HEK293T (cell line): Measurements from ENCODE around the gene ARHGAP42.

Experiments
- ARNT ChIP-seq: fragments of 450-650 bp; IDR thresholded peaks from 2 replicates; pipeline ENCODE4 v1.6.1; 2017; ENCODE audit warnings: mild to moderate bottlenecking
- BHLHE40 ChIP-seq: fragments of 450-650 bp; IDR thresholded peaks from 2 replicates; pipeline ENCODE4 v1.6.1; 2016; ENCODE audit warnings: mild to moderate bottlenecking, moderate library complexity, borderline replicate concordance
- ELF4 ChIP-seq: fragments of 450-650 bp; IDR thresholded peaks from 2 replicates; pipeline ENCODE4 v1.6.1; 2017; ENCODE audit warnings: antibody characterized with exemption
- FOXM1 ChIP-seq: fragments of 450-650 bp; IDR thresholded peaks from 2 replicates; pipeline ENCODE4 v1.6.1; 2017; ENCODE audit warnings: mild to moderate bottlenecking, borderline replicate concordance
- HDGF ChIP-seq: fragments of 450-650 bp; IDR thresholded peaks from 2 replicates; pipeline ENCODE4 v1.6.1; 2017; ENCODE audit warnings: antibody characterized with exemption, borderline replicate concordance
- SP1 ChIP-seq: fragments of 450-650 bp; IDR thresholded peaks from 2 replicates; pipeline ENCODE4 v1.6.1; 2017
- SUZ12 ChIP-seq: fragments of 450-650 bp; IDR thresholded peaks from 2 replicates; pipeline ENCODE4 v1.6.1; 2016; ENCODE audit warnings: mild to moderate bottlenecking

DNA sequence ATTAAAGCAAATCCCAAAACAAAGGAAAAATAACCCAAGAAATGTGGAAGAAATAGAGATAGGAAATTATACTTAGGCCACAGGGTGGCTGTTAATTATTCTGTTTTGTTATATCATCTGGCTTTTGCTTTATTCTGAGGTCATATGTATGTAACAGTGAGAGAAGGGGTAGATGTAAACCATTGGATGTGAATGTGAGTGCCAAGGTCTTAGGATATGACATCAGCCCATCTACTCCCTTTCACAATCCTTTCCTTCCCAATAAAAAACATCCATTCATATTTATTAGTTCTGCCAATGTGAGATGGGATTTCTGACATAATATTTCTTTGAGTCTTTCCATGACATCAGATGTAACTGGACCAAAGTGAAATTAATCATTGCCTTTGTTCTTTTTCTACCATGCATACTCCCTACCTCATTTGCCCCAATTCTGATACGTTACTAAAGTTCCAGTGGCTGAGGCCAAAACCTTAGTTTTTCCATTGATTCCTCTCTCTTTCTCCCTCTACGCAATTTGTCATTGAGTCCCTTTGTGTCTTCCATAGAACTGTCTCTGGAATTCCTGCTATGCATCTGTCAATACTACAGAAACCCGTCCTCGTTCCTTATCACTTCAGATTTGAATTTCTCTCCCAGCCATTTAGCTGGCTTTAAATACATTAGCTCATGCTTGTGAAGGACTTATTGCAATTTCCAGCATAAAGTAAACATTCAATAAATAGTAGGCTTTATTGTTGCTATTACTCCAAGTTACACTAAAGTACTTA is 170.3 kb downstream of the ARHGAP42 start:
- TF ChIP-seq ARNT (no peak), FOXM1 (no peak), BHLHE40 (no peak), HDGF (no peak), SP1 (no peak), SUZ12 (no peak), ELF4 (no peak)
